ENCODE results near the gene CCDC97. TPM values are rescaled to one million over a fixed set of nuclear protein-coding genes. Genes with fewer than 3 reads are reported as not detected.

Gene CCDC97
- total RNA-seq, 1 experiment from 2014 or later = 31.4 TPM

- ATAC-seq (no peak; the same call in 1 of the 2 replicates), DNase-seq (ENCODE audit: low spot score) (no peak)
- Mint-ChIP-seq H3K27ac (peak overlapping the region; percentile 78), H3K4me1 (no peaks in the 10 kb centered on the region), H3K4me3 (no peak overlapping the region), H3K36me3 (peaks cover 94% of the 10 kb centered on the region), H3K9me3 (no peaks in the 10 kb centered on the region), H3K27me3 (ENCODE audit: low read depth) (no peaks in the 10 kb centered on the region)
- POLR2A ChIA-PET = interaction anchor here (0.5 kb wide), 1 partner anchor 94 kb away, joined by 6 read pairs; no protein-coding TSS in a partner anchor
- TF ChIP-seq TEAD4 (CRISPR knock-in tag; IDR thresholded peaks at IDR 0.05) (no peak), CBFB (CRISPR knock-in tag; IDR thresholded peaks at IDR 0.05; ENCODE audit: low read depth) (no peak), NFATC4 (CRISPR knock-in tag; IDR thresholded peaks at IDR 0.05) (no peak), ZNF232 (CRISPR knock-in tag; IDR thresholded peaks at IDR 0.05) (no peak), SOX15 (CRISPR knock-in tag; IDR thresholded peaks at IDR 0.05) (no peak), ZNF423 (CRISPR knock-in tag; IDR thresholded peaks at IDR 0.05) (no peak), IRF1 (CRISPR knock-in tag; IDR thresholded peaks at IDR 0.05) (no peak), ATF6 (CRISPR knock-in tag; IDR thresholded peaks at IDR 0.05) (no peak), FOXK1 (CRISPR knock-in tag; IDR thresholded peaks at IDR 0.05) (no peak), JUN (CRISPR knock-in tag; IDR thresholded peaks at IDR 0.05) (no peak)
- CTCF ChIA-PET = interaction anchor here (0.6 to 1.9 kb wide), 2 partner anchors 11 to 83 kb away, joined by 3 to 7 read pairs; no protein-coding TSS in a partner anchor
These were observed 12.2 kb upstream of the CCDC97 start for GRCh38 chr19:41297628-41298347.

- no peak for TF ChIP-seq ZNF423 (CRISPR knock-in tag; IDR thresholded peaks at IDR 0.05)
- TF ChIP-seq NR3C1 (CRISPR knock-in tag; conservative IDR thresholded peaks at IDR 0.05; ENCODE audit: low read depth) = no peak
- DNase-seq (ENCODE audit: low spot score) = no peak
- Mint-ChIP-seq H3K27me3 (ENCODE audit: low read depth) (no peaks in the 10 kb centered on the region), H3K27ac (peak overlapping the region; percentile 78), H3K9me3 (no peaks in the 10 kb centered on the region), H3K36me3 (peaks cover 94% of the 10 kb centered on the region), H3K4me3 (no peak overlapping the region), H3K4me1 (no peaks in the 10 kb centered on the region)
- ATAC-seq = no peak
- CTCF ChIA-PET = interaction anchor here (1.4 to 1.9 kb wide), 2 partner anchors 10 to 35 kb away, joined by 4 to 7 read pairs; no protein-coding TSS in a partner anchor
- POLR2A ChIA-PET = no interaction called here
These were observed 11.5 kb upstream of the CCDC97 start for GRCh38 chr19:41298348-41298964.

- ChIA-PET POLR2A (interaction anchor here (0.5 kb wide), 1 partner anchor 546 kb away, joined by 6 read pairs; no protein-coding TSS in a partner anchor), CTCF (interaction anchor here (1.4 to 1.9 kb wide), 2 partner anchors 9 to 36 kb away, joined by 4 to 7 read pairs; no protein-coding TSS in a partner anchor)
- Mint-ChIP-seq H3K27ac (peak overlapping the region; percentile 35; the same call in 1 of the 2 replicates), H3K4me1 (no peaks in the 10 kb centered on the region), H3K9me3 (no peaks in the 10 kb centered on the region), H3K36me3 (peaks cover 94% of the 10 kb centered on the region), H3K27me3 (ENCODE audit: low read depth) (no peaks in the 10 kb centered on the region), H3K4me3 (no peak overlapping the region)
- ATAC-seq (no peak), DNase-seq (ENCODE audit: low spot score) (no peak)
- TF ChIP-seq OVOL2 (CRISPR knock-in tag; IDR thresholded peaks at IDR 0.05; ENCODE audit: borderline replicate concordance) = no peak
- TF ChIP-seq TEAD4 (CRISPR knock-in tag; IDR thresholded peaks at IDR 0.05) = no peak
- no peak for TF ChIP-seq ZBTB21 (CRISPR knock-in tag; IDR thresholded peaks at IDR 0.05; ENCODE audit: borderline replicate concordance)
- TF ChIP-seq ETV6 (CRISPR knock-in tag; IDR thresholded peaks at IDR 0.05) = no peak
- no peak for TF ChIP-seq TCF7 (CRISPR knock-in tag; IDR thresholded peaks at IDR 0.05; ENCODE audit: low read depth)
- no peak for TF ChIP-seq ZNF671 (CRISPR knock-in tag; IDR thresholded peaks at IDR 0.05)
- TF ChIP-seq MLX (CRISPR knock-in tag; IDR thresholded peaks at IDR 0.05) = no peak
- TF ChIP-seq ZNF317 (CRISPR knock-in tag; IDR thresholded peaks at IDR 0.05; ENCODE audit: borderline replicate concordance, low read depth) = no peak
- no peak for TF ChIP-seq ATF6 (CRISPR knock-in tag; IDR thresholded peaks at IDR 0.05)
- TF ChIP-seq ZNF532 (CRISPR knock-in tag; IDR thresholded peaks at IDR 0.05; ENCODE audit: borderline replicate concordance) = no peak
- TF ChIP-seq ZNF423 (CRISPR knock-in tag; IDR thresholded peaks at IDR 0.05) = no peak
- no peak for TF ChIP-seq CREB1 (CRISPR knock-in tag; IDR thresholded peaks at IDR 0.05)
These were observed 10.8 kb upstream of the CCDC97 start for GRCh38 chr19:41299046-41299754.
